ENCODE results near the gene ME3. TPM values are rescaled to one million over a fixed set of nuclear protein-coding genes. Genes with fewer than 3 reads are reported as not detected.

ME3 gene
- total RNA-seq, 1 experiment from 2014 or later = 0.30 TPM

- Histone ChIP-seq H3K36me3 (ENCODE audit: control insufficient read depth in 1 of 2, insufficient read depth in 2 of 2, low read length in 2 of 2) (no peaks in the 10 kb centered on the region), H3K4me3 (replicated peaks in 1 of 2; ENCODE audit: low read depth in 1 of 2, low read length in 2 of 2) (no peak overlapping the region), H3K9me3 (ENCODE audit: control insufficient read depth in 1 of 2, insufficient read depth in 1 of 2, low read depth in 1 of 2, low read length in 2 of 2) (no peaks in the 10 kb centered on the region), H4K20me1 (ENCODE audit: insufficient read depth) (no peaks in the 10 kb centered on the region), H3K9ac (ENCODE audit: low read length) (no peak overlapping the region), H3K27ac (ENCODE audit: low read depth, low read length) (no peak overlapping the region), H3K4me2 (ENCODE audit: low read length) (no peak overlapping the region), H3K27me3 (ENCODE audit: insufficient read depth, low read length) (no peaks in the 10 kb centered on the region), H2AFZ (ENCODE audit: low read depth, low read length, poor library complexity, severe bottlenecking) (no peak overlapping the region), H3K79me2 (ENCODE audit: insufficient read depth, low read length) (no peaks in the 10 kb centered on the region), H3K4me1 (ENCODE audit: control insufficient read depth in 1 of 2, insufficient read depth in 2 of 2, low read length in 2 of 2) (peaks cover 0 to 9% of the 10 kb centered on the region in 2 experiments; a peak in 1 of 4 replicates), H3K9me2 (ENCODE audit: insufficient read depth) (no peaks in the 10 kb centered on the region)
- ChIA-PET POLR2A (no interaction called here), RAD21 (ENCODE audit: low non-redundant PET in 1 of 2, low total read pairs in 2 of 2, uncharacterized antibody in 2 of 2, unreplicated experiment in 2 of 2) (no interaction called here), CTCF (no interaction called here)
- BruUV-seq (replicated peaks) = no TSS peak
- DNase-seq (ENCODE audit: low read depth, low spot score) (no peak), ATAC-seq (no peak)
- TF ChIP-seq, protein P1, sequence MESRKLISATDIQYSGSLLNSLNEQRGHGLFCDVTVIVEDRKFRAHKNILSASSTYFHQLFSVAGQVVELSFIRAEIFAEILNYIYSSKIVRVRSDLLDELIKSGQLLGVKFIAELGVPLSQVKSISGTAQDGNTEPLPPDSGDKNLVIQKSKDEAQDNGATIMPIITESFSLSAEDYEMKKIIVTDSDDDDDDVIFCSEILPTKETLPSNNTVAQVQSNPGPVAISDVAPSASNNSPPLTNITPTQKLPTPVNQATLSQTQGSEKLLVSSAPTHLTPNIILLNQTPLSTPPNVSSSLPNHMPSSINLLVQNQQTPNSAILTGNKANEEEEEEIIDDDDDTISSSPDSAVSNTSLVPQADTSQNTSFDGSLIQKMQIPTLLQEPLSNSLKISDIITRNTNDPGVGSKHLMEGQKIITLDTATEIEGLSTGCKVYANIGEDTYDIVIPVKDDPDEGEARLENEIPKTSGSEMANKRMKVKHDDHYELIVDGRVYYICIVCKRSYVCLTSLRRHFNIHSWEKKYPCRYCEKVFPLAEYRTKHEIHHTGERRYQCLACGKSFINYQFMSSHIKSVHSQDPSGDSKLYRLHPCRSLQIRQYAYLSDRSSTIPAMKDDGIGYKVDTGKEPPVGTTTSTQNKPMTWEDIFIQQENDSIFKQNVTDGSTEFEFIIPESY (IDR thresholded peaks at IDR 0.05; ENCODE audit: extremely low read depth, insufficient replicate concordance, low read length) = no peak
- no peak for TF ChIP-seq SIN3A (IDR thresholded peaks at IDR 0.05; ENCODE audit: low read depth)
- no peak for TF ChIP-seq EZH2 (IDR thresholded peaks at IDR 0.05)
- no peak for TF ChIP-seq ZFX (IDR thresholded peaks at IDR 0.05)
- no peak for TF ChIP-seq EZH2phosphoT487 (IDR thresholded peaks at IDR 0.05; ENCODE audit: borderline replicate concordance)
- no peak for TF ChIP-seq CEBPB (IDR thresholded peaks at IDR 0.05; ENCODE audit: low read depth)
- TF ChIP-seq CBX3 (IDR thresholded peaks at IDR 0.05; ENCODE audit: low read depth) = no peak
- intact Hi-C loops (cut with micrococcal nuclease) = no loop called here
Measured at GRCh38 chr11:86553265-86553664, 119.2 kb downstream of the ME3 start.

DNA sequence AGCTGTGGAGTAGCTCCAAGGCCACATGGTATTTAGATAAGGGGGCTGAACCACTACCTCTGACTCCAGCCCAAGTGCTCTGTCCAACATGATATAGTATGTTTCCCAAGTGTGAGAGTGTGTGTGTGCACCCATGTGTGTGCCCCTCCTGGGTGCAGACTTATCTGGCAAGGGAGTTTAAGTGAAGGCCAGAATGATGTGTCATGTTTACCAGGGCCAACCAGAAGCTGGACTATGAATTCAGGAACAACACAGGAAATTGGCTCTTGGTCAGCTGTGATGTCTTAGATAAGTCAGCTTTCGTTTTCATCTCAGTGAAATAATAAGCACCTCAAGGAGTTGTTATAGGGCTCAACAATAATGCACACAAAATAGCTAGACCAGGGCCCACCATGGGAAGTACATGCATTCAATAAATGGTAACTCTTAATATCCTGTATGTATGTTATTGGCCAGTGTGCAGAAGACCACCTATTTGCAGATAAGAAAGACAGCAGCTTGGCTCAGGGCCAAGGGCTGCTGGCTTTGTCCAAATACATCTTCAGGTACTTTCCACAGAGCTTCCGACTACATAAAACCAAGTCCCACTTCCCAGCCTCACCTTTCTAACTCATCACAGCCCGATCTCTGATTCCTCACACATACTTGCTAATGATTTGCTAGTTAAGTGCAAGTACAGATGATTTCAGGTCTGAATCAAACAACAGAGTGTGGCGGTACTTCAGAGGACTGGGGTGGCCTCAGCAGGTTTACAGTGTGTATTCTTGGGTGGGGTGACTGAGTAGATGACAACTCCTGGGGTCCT lies 120.9 kb downstream of the ME3 start:
- no peaks in the 10 kb centered on the region for H3K9me3 ChIP-seq (ENCODE audit: control insufficient read depth in 1 of 2, insufficient read depth in 1 of 2, low read depth in 1 of 2, low read length in 2 of 2)
- intact Hi-C loops (cut with micrococcal nuclease) = no loop called here
- CTCF ChIA-PET = no interaction called here
- H3K9me2 ChIP-seq (ENCODE audit: insufficient read depth) = no peaks in the 10 kb centered on the region
- no peak overlapping the region for H2AFZ ChIP-seq (ENCODE audit: low read depth, low read length, poor library complexity, severe bottlenecking)
- H3K27me3 ChIP-seq (ENCODE audit: insufficient read depth, low read length) = no peaks in the 10 kb centered on the region
- H4K20me1 ChIP-seq (ENCODE audit: insufficient read depth) = no peaks in the 10 kb centered on the region
- no peak overlapping the region for H3K9ac ChIP-seq (ENCODE audit: low read length)
- RAD21 ChIA-PET (ENCODE audit: low non-redundant PET in 1 of 2, low total read pairs in 2 of 2, uncharacterized antibody in 2 of 2, unreplicated experiment in 2 of 2) = no interaction called here
- ATAC-seq = no peak
- H3K4me2 ChIP-seq (ENCODE audit: low read length) = no peak overlapping the region
- no peak overlapping the region for H3K4me3 ChIP-seq (replicated peaks in 1 of 2; ENCODE audit: low read depth in 1 of 2, low read length in 2 of 2)
- H3K4me1 ChIP-seq (ENCODE audit: control insufficient read depth in 1 of 2, insufficient read depth in 2 of 2, low read length in 2 of 2) = peaks cover 0 to 9% of the 10 kb centered on the region in 2 experiments; a peak in 1 of 4 replicates
- no peak for DNase-seq (ENCODE audit: low read depth, low spot score)
- no peaks in the 10 kb centered on the region for H3K36me3 ChIP-seq (ENCODE audit: control insufficient read depth in 1 of 2, insufficient read depth in 2 of 2, low read length in 2 of 2)
- no peaks in the 10 kb centered on the region for H3K79me2 ChIP-seq (ENCODE audit: insufficient read depth, low read length)
- no TSS peak for BruUV-seq (replicated peaks)
- POLR2A ChIA-PET = no interaction called here
- no peak overlapping the region for H3K27ac ChIP-seq (ENCODE audit: low read depth, low read length)
- TF ChIP-seq SRF (IDR thresholded peaks at IDR 0.05; ENCODE audit: low read depth) (no peak), SP1 (IDR thresholded peaks at IDR 0.05; ENCODE audit: low read depth) (no peak), ELF1 (IDR thresholded peaks at IDR 0.05; ENCODE audit: borderline replicate concordance, low read depth) (no peak), CTCF (IDR thresholded peaks at IDR 0.05 in 2 of 3, conservative IDR thresholded peaks at IDR 0.05 in 1 of 3; ENCODE audit: borderline replicate concordance in 1 of 3, insufficient read depth in 1 of 3, low read depth in 2 of 3, low read length in 2 of 3) (no peak), YY1 (IDR thresholded peaks at IDR 0.05; ENCODE audit: extremely low read depth, insufficient replicate concordance, low read depth, low read length) (no peak), FOSL1 (IDR thresholded peaks at IDR 0.05; ENCODE audit: low read depth) (no peak), CBX3 (IDR thresholded peaks at IDR 0.05; ENCODE audit: low read depth) (no peak)
- TF ChIP-seq, protein P2, sequence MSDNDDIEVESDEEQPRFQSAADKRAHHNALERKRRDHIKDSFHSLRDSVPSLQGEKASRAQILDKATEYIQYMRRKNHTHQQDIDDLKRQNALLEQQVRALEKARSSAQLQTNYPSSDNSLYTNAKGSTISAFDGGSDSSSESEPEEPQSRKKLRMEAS (IDR thresholded peaks at IDR 0.05) = no peak

Measured in HCT116 (cell line).